Ureter (tissue), 1 donor: Measurements from ENCODE around the gene STAG1. TPM values are rescaled to one million over a fixed set of nuclear protein-coding genes. Genes with fewer than 3 reads are reported as not detected.
"Not testable (repeated sequence)": the region's sequence is repeated elsewhere in the genome, so short reads cannot be mapped to it uniquely, and the experiment has no call there.

Source experiments
- DNase-seq: peaks from one replicate; pipeline ENCODE4 v3.0.0-alpha.2; 2020; ENCODE audit warnings: low spot score
- total RNA-seq: library from RNA; stranded (reverse); gene quantifications from one replicate; pipeline ENCODE4 v1.2.4, GENCODE V29; 2023
- donor health status: DM: yes; HTN: yes; CAD: no.

The STAG1 gene
- total RNA-seq, 1 donor from 2014 or later = 49.7 TPM

- DNase-seq = no peak
Observed at GRCh38 chr3:136703429-136703828, 48.7 kb downstream of the STAG1 start.

GRCh38 chr3:136699271-136699828 lies 52.8 kb downstream of the STAG1 start:
- DNase-seq = no peak

GRCh38 chr3:136698361-136698760 lies 53.8 kb downstream of the STAG1 start:
- DNase-seq = no peak

- DNase-seq = no peak
Observed at GRCh38 chr3:136696797-136697196, 55.4 kb downstream of the STAG1 start.

- no peak for DNase-seq
Observed at GRCh38 chr3:136694321-136694720, 57.9 kb downstream of the STAG1 start.

- DNase-seq = no peak
Observed at GRCh38 chr3:136690599-136690998, 61.6 kb downstream of the STAG1 start.

GRCh38 chr3:136685882-136686281 lies 66.3 kb downstream of the STAG1 start:
- no peak for DNase-seq

GRCh38 chr3:136682740-136683312 lies 69.4 kb downstream of the STAG1 start:
- no peak for DNase-seq

GRCh38 chr3:136678981-136679380 lies 73.2 kb downstream of the STAG1 start:
- DNase-seq = no peak

GRCh38 chr3:136676009-136676408 lies 76.2 kb downstream of the STAG1 start:
- no peak for DNase-seq

- no peak for DNase-seq
Observed at GRCh38 chr3:136675150-136675858, 76.9 kb downstream of the STAG1 start.

- no peak for DNase-seq
Observed at GRCh38 chr3:136672457-136672856, 79.7 kb downstream of the STAG1 start.

- DNase-seq = no peak
Observed at GRCh38 chr3:136671921-136672320, 80.3 kb downstream of the STAG1 start.

- DNase-seq = no peak
Observed at GRCh38 chr3:136670166-136670565, 82.0 kb downstream of the STAG1 start.

- DNase-seq = no peak
Observed at GRCh38 chr3:136667081-136667480, 85.1 kb downstream of the STAG1 start.

GRCh38 chr3:136666301-136666700 lies 85.9 kb downstream of the STAG1 start:
- DNase-seq = not testable (repeated sequence)

GRCh38 chr3:136664771-136665170 lies 87.4 kb downstream of the STAG1 start:
- no peak for DNase-seq

- DNase-seq = no peak
Observed at GRCh38 chr3:136661282-136661681, 90.9 kb downstream of the STAG1 start.

GRCh38 chr3:136658946-136659682 lies 93.1 kb downstream of the STAG1 start:
- DNase-seq = no peak

- no peak for DNase-seq
Observed at GRCh38 chr3:136657526-136657925, 94.7 kb downstream of the STAG1 start.

- DNase-seq = no peak
Observed at GRCh38 chr3:136653628-136654027, 98.5 kb downstream of the STAG1 start.

- no peak for DNase-seq
Observed at GRCh38 chr3:136651581-136651980, 100.6 kb downstream of the STAG1 start.

GRCh38 chr3:136650461-136650860 lies 101.7 kb downstream of the STAG1 start:
- no peak for DNase-seq
